Measurements from ENCODE around the gene CCDC175.

DNA sequence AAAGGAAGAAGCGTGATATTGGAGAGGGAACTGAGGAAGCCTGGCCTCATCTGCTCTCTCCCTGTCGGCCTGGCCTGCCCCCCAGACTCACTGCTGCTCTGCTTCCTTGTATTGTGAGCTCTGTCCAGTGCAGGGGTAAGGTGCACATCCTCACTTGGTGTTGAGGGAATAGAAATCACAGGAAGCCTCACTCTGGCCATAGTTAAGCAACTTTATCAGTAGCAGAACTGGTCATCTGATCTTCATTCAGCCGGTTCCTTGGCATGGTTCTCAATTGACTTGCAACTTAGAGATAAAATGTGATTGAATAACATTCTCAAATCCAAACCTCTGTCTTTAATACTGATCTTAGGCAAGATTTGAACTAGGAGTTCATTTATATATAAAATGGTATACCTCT lies 11.5 kb upstream of the CCDC175 start:
- TF ChIP-seq, protein P1, sequence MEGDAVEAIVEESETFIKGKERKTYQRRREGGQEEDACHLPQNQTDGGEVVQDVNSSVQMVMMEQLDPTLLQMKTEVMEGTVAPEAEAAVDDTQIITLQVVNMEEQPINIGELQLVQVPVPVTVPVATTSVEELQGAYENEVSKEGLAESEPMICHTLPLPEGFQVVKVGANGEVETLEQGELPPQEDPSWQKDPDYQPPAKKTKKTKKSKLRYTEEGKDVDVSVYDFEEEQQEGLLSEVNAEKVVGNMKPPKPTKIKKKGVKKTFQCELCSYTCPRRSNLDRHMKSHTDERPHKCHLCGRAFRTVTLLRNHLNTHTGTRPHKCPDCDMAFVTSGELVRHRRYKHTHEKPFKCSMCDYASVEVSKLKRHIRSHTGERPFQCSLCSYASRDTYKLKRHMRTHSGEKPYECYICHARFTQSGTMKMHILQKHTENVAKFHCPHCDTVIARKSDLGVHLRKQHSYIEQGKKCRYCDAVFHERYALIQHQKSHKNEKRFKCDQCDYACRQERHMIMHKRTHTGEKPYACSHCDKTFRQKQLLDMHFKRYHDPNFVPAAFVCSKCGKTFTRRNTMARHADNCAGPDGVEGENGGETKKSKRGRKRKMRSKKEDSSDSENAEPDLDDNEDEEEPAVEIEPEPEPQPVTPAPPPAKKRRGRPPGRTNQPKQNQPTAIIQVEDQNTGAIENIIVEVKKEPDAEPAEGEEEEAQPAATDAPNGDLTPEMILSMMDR (conservative IDR thresholded peaks at IDR 0.05; ENCODE audit: low read depth, low read length): no peak
- TF ChIP-seq EZH2 (IDR thresholded peaks at IDR 0.05; ENCODE audit: low read length, unreplicated experiment) (no peak), EZH2phosphoT487 (IDR thresholded peaks at IDR 0.05; ENCODE audit: borderline replicate concordance, low read length) (no peak)

All from PC-3 (cell line).